NCI-H82 (cell line): ENCODE measurements around the gene EXD2.
"Not testable (repeated sequence)": the region's sequence is repeated elsewhere in the genome, so short reads cannot be mapped to it uniquely, and the experiment has no call there.

Source experiments
- DNase-seq: peaks from one replicate; lab custom pipeline; 2025; lab: John Stamatoyannopoulos, UW

EXD2 gene

GRCh38 chr14:69191340-69192111 lies at the start of gene EXD2:
Gene EXD2 (plus strand): TSS chr14:69191498. CDS start chr14:69209471, 17,973 bp downstream.
- peak; percentile 93 for DNase-seq

- DNase-seq: no peak
Measured at GRCh38 chr14:69141550-69141949, 49.7 kb upstream of the EXD2 start.

- DNase-seq: no peak
Measured at GRCh38 chr14:69142101-69142500, 49.2 kb upstream of the EXD2 start.

GRCh38 chr14:69149461-69150244 lies 41.6 kb upstream of the EXD2 start:
- no peak for DNase-seq

GRCh38 chr14:69151458-69152180 lies 39.7 kb upstream of the EXD2 start:
- DNase-seq: peak; percentile 77

GRCh38 chr14:69152181-69152901 lies 39.0 kb upstream of the EXD2 start:
- peak; percentile 67 for DNase-seq

GRCh38 chr14:69152902-69153151 lies 38.5 kb upstream of the EXD2 start, which contains the start of gene DCAF5:
Gene DCAF5 (minus strand): TSS chr14:69153119. CDS start chr14:69152978, 141 bp downstream.
- no peak for DNase-seq

GRCh38 chr14:69153152-69153872 lies 38.0 kb upstream of the EXD2 start:
- DNase-seq: peak; percentile 96

GRCh38 chr14:69153873-69154270 lies 37.4 kb upstream of the EXD2 start:
- DNase-seq: peak; percentile 21

- peak; percentile 51 for DNase-seq
Measured at GRCh38 chr14:69154779-69155178, 36.5 kb upstream of the EXD2 start.

GRCh38 chr14:69156224-69156623 lies 35.1 kb upstream of the EXD2 start:
- no peak for DNase-seq

GRCh38 chr14:69161590-69161989 lies 29.7 kb upstream of the EXD2 start:
- no peak for DNase-seq

GRCh38 chr14:69165787-69166186 lies 25.5 kb upstream of the EXD2 start:
- DNase-seq: not testable (repeated sequence)

GRCh38 chr14:69170839-69171238 lies 20.5 kb upstream of the EXD2 start:
- no peak for DNase-seq

GRCh38 chr14:69171569-69171968 lies 19.7 kb upstream of the EXD2 start:
- peak; percentile 7 for DNase-seq

GRCh38 chr14:69175130-69175529 lies 16.2 kb upstream of the EXD2 start:
- DNase-seq: no peak

- DNase-seq: no peak
Measured at GRCh38 chr14:69181491-69181890, 9.8 kb upstream of the EXD2 start.

- DNase-seq: not testable (repeated sequence)
Measured at GRCh38 chr14:69182580-69182979, 8.7 kb upstream of the EXD2 start.

GRCh38 chr14:69183735-69184134 lies 7.6 kb upstream of the EXD2 start:
- DNase-seq: no peak

GRCh38 chr14:69190191-69190590 lies 1.1 kb upstream of the EXD2 start:
- no peak for DNase-seq

- no peak for DNase-seq
Measured at GRCh38 chr14:69193721-69194120, 2.4 kb downstream of the EXD2 start.
